Activated CD8-positive, alpha-beta memory T cell treated with anti-CD3 and anti-CD28 coated beads, Interleukin-2, amount 50 U/mL, for 1 hour (primary cell): ENCODE results near the gene LRCH1.

ENCODE experiments used
- DNase-seq: peaks from one replicate; pipeline ENCODE4 v3.0.0-alpha.2; 2020; ENCODE audit errors: extremely low read depth

LRCH1 gene

GRCh38 chr13:46535002-46535401, 18.0 kb upstream of the LRCH1 start:
- DNase-seq, result no peak

- DNase-seq, result no peak
Observed at GRCh38 chr13:46535825-46536224, 17.1 kb upstream of the LRCH1 start.

- no peak for DNase-seq
Observed at GRCh38 chr13:46536341-46536740, 16.6 kb upstream of the LRCH1 start.

GRCh38 chr13:46539231-46539630, 13.7 kb upstream of the LRCH1 start:
- no peak for DNase-seq

- DNase-seq, result no peak
Observed at GRCh38 chr13:46541210-46541609, 11.8 kb upstream of the LRCH1 start.

- no peak for DNase-seq
Observed at GRCh38 chr13:46542833-46543232, 10.1 kb upstream of the LRCH1 start.

- DNase-seq, result no peak
Observed at GRCh38 chr13:46543287-46543686, 9.7 kb upstream of the LRCH1 start.

- DNase-seq, result no peak
Observed at GRCh38 chr13:46544208-46544607, 8.8 kb upstream of the LRCH1 start.

GRCh38 chr13:46544811-46545210, 8.2 kb upstream of the LRCH1 start:
- no peak for DNase-seq

GRCh38 chr13:46546084-46546768, 6.7 kb upstream of the LRCH1 start:
- DNase-seq, result no peak

GRCh38 chr13:46550822-46551221, 2.1 kb upstream of the LRCH1 start:
- no peak for DNase-seq

- no peak for DNase-seq
Observed at GRCh38 chr13:46551410-46552302, 1.3 kb upstream of the LRCH1 start.

GRCh38 chr13:46552303-46552682, 677 bp upstream of the LRCH1 start:
- no peak for DNase-seq

GRCh38 chr13:46553521-46553885, 533 bp downstream of the LRCH1 start:
- DNase-seq, result no peak

GRCh38 chr13:46553886-46554858, 1.2 kb downstream of the LRCH1 start:
- DNase-seq, result no peak

- DNase-seq, result no peak
Observed at GRCh38 chr13:46554951-46555350, 2.0 kb downstream of the LRCH1 start.

GRCh38 chr13:46555722-46556417, 2.9 kb downstream of the LRCH1 start:
- no peak for DNase-seq

- no peak for DNase-seq
Observed at GRCh38 chr13:46556418-46556779, 3.4 kb downstream of the LRCH1 start.

GRCh38 chr13:46559272-46559805, 6.4 kb downstream of the LRCH1 start:
- DNase-seq, result no peak

GRCh38 chr13:46560778-46561177, 7.8 kb downstream of the LRCH1 start:
- no peak for DNase-seq

- no peak for DNase-seq
Observed at GRCh38 chr13:46561286-46561685, 8.3 kb downstream of the LRCH1 start.
